K562 (cell line): ENCODE measurements around the gene DNAJB6. TPM values are rescaled to one million over a fixed set of nuclear protein-coding genes. Genes with fewer than 3 reads are reported as not detected.

Source experiments
- AFF1 ChIP-seq, 2 experiments: fragments of 450-650 bp; IDR thresholded peaks; 2 replicates each; pipeline ENCODE4 v1.6.1; 2018; ENCODE audit warnings: mild to moderate bottlenecking in 2 of 2, low read depth in 1 of 2; ENCODE audit not compliant: partially characterized antibody in 2 of 2
- CEBPG ChIP-seq, 3 experiments: fragments of 200-800 bp in 1 of 3; sonication (Bioruptor generic) in 1 of 3; sonication (generic) in 1 of 3; formaldehyde crosslinking in 1 of 3; IDR thresholded peaks in 2 of 3; conservative IDR thresholded peaks in 1 of 3; 2 replicates each; pipeline versions ENCODE4 v1.6.1 to v1.8.0; 2016 to 2022; ENCODE audit warnings: missing compliant biosample characterization in 2 of 3, missing genetic modification characterization in 2 of 3, mild to moderate bottlenecking in 1 of 3, missing genetic modification reagents in 1 of 3
- CTCFL ChIP-seq: IDR thresholded peaks from 2 replicates; pipeline ENCODE4 v1.6.1; 2011; ENCODE audit warnings: borderline replicate concordance, low read depth, mild to moderate bottlenecking, moderate library complexity, low read length; ENCODE audit not compliant: insufficient read depth, poor library complexity, severe bottlenecking
- MBD1 ChIP-seq: fragments of 250-450 bp; sonication (Bioruptor Pico); IDR thresholded peaks from 2 replicates; pipeline ENCODE4 v1.8.0; 2022; ENCODE audit warnings: inconsistent platforms
- MEF2D ChIP-seq: conservative IDR thresholded peaks from 2 replicates; pipeline ENCODE4 v1.6.1; 2016; ENCODE audit warnings: low read depth, missing genetic modification characterization, missing compliant biosample characterization
- POLR3A ChIP-seq: IDR thresholded peaks from 2 replicates; pipeline ENCODE4 v1.6.1; 2011; ENCODE audit warnings: borderline replicate concordance, mild to moderate bottlenecking, moderate library complexity; ENCODE audit not compliant: insufficient read length, insufficient read depth; ENCODE audit errors: extremely low read depth
- SIX5 ChIP-seq, 2 experiments: IDR thresholded peaks; 2 replicates each; pipeline ENCODE4 v1.6.1; 2011; ENCODE audit warnings: low read length in 2 of 2, borderline replicate concordance in 1 of 2, low read depth in 1 of 2, mild to moderate bottlenecking in 1 of 2, moderate library complexity in 1 of 2; ENCODE audit not compliant: insufficient read depth in 1 of 2
- SRSF7 ChIP-seq: fragments of 200-400 bp; formaldehyde crosslinking; optimal IDR thresholded peaks from 2 replicates; pipeline ENCODE3; 2017; ENCODE audit warnings: mild to moderate bottlenecking, low read depth, low read length
- SUPT5H ChIP-seq: fragments of 450-650 bp; IDR thresholded peaks from 2 replicates; pipeline ENCODE4 v1.6.1; 2016
- TBP ChIP-seq: optimal IDR thresholded peaks from 2 replicates; pipeline ENCODE3; 2011; ENCODE audit warnings: low read depth, low read length, improper control_type of control experiment
- ZKSCAN8 ChIP-seq: fragments of 200-800 bp; sonication (Bioruptor generic); IDR thresholded peaks from 2 replicates; pipeline ENCODE4 v1.6.1; 2016; ENCODE audit warnings: missing genetic modification characterization, missing compliant biosample characterization
- ZNF24 ChIP-seq: fragments of 450-650 bp; IDR thresholded peaks from 2 replicates; pipeline ENCODE4 v1.6.1; 2016
- ZSCAN32 ChIP-seq: fragments of 450-650 bp; formaldehyde crosslinking; IDR thresholded peaks from 2 replicates; pipeline ENCODE4 v1.4.0; 2020; ENCODE audit warnings: mild to moderate bottlenecking, moderate library complexity
- polyA plus RNA-seq, 8 experiments: library from polyadenylated mRNA; depleted of rRNA in 4 of 8; stranded (reverse) in 5 of 8; unstranded in 3 of 8; fragments of >200 nt; fragmentation: Nextera tagmentation in 2 of 8; fragmentation: Illumina TruSeq in 1 of 8; extraction: Ambion mirVana in 2 of 8; extraction: Trizol in 1 of 8; gene quantifications; 2 replicates each; pipeline versions ENCODE4 v1.2.1 to v1.2.3, GENCODE V29; 2011 to 2014; ENCODE audit warnings: inconsistent platforms in 1 of 8, missing spikeins in 1 of 8
- total RNA-seq, 7 experiments: library from RNA; depleted of rRNA in 6 of 7; stranded (reverse); fragments of >200 nt in 6 of 7; fragmentation: Illumina TruSeq in 2 of 7; extraction: Trizol in 2 of 7; gene quantifications; 2 replicates each; pipeline versions ENCODE4 v1.2.1 to v1.2.3, GENCODE V29; 2011 to 2021; ENCODE audit warnings: low replicate concordance in 1 of 7
- TF ChIP-seq, protein P1 (sequence below): fragments of 450-650 bp; IDR thresholded peaks from 2 replicates; pipeline ENCODE4 v1.6.1; 2016; ENCODE audit warnings: missing biosample characterization, missing genetic modification characterization

The DNAJB6 gene
- total and polyA plus RNA-seq, 9 of the 15 experiments (the other 6 are each of a cell fraction or from before 2014, with no cell fraction given): 84.5 to 158 (median 135) TPM

- TF ChIP-seq MEF2D (tag): 0 out of 2 replicates have a peak, but pooled peaks have one; percentile 41
- no peak for TF ChIP-seq POLR3A
- TF ChIP-seq SIX5 (IDR thresholded peaks at IDR 0.05; ENCODE audit: borderline replicate concordance in 1 of 2, insufficient read depth in 1 of 2, low read depth in 1 of 2, low read length in 2 of 2): no peak
- TF ChIP-seq CEBPG (CRISPR knock-in tag; IDR thresholded peaks at IDR 0.05): no peak
- TF ChIP-seq CEBPG (tag; conservative IDR thresholded peaks at IDR 0.05 in 1 of 2, IDR thresholded peaks at IDR 0.05 in 1 of 2): no peak
- TF ChIP-seq SRSF7: no peak
- TF ChIP-seq CTCFL: peak; percentile 85
- peak; percentile 57 for TF ChIP-seq TBP
- peak; percentile 62; the same call in 1 of the 2 replicates for TF ChIP-seq MBD1 (CRISPR knock-in tag)
- TF ChIP-seq ZKSCAN8 (CRISPR knock-in tag): peak; percentile 86
- TF ChIP-seq SUPT5H: no peak
- no peak for TF ChIP-seq ZNF24
- TF ChIP-seq AFF1 (IDR thresholded peaks at IDR 0.05; ENCODE audit: low read depth in 1 of 2, partially characterized antibody in 2 of 2): peak in 1 of 2 experiments; percentile 33
- TF ChIP-seq, protein P1, sequence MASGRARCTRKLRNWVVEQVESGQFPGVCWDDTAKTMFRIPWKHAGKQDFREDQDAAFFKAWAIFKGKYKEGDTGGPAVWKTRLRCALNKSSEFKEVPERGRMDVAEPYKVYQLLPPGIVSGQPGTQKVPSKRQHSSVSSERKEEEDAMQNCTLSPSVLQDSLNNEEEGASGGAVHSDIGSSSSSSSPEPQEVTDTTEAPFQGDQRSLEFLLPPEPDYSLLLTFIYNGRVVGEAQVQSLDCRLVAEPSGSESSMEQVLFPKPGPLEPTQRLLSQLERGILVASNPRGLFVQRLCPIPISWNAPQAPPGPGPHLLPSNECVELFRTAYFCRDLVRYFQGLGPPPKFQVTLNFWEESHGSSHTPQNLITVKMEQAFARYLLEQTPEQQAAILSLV (tag): no peak
- no peak for TF ChIP-seq ZSCAN32 (CRISPR knock-in tag)
These were observed 61.2 kb downstream of the DNAJB6 start (continued) for GRCh38 chr7:157397731-157398691.
